Stimulated activated CD4-positive, alpha-beta T cell treated with anti-CD3 and anti-CD28 coated beads, Interleukin-4, amount 100 ng/mL, for 48 hours (primary cell): ENCODE results near the gene ENPP6.
"Not testable (repeated sequence)": the region's sequence is repeated elsewhere in the genome, so short reads cannot be mapped to it uniquely, and the experiment has no call there.

Source experiments
- DNase-seq, 2 donors: peaks; one replicate each; pipeline ENCODE4 v3.0.0-alpha.2; 2020; ENCODE audit warnings: low read depth in 2 of 2

Gene ENPP6

DNA sequence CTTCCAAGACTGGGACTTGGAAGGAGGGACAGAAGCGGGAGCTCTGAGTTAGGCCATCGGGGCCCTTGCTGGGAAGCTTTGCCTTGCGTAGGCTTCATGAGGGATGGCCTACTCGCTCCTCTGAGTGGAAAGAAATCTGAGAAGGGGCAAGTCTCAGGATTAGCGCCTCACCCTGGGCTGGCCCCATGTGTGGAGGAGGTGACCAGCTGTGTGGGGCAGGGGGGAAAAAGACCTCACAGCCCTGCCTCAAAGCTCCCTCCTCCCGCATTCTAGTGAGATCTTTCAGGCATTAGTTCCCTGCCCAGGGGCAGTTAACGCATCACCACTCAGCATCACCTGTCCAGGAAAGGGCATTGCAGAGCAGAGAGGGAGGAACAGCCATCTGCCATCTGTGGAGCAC lies 156.1 kb downstream of the ENPP6 start:
- no peak for DNase-seq

DNA sequence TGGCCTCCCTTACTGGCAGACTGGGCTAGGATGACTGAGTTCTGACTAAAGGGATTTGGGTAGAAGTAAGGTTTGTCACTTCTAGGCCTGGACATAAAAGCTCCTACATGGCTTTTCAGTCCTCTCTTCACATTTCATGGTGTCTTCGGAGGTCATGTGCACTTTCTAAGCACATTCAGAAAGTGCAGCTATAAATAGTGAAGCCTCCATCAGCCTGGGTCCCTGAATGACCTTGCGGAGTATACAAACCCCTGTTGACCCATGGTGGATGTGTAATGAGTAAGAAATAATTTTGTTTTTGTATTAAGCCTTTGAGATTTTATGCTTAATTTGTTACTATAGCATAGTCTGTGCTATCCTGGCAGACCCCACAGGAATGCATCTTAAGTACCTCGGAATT lies 158.6 kb downstream of the ENPP6 start:
- DNase-seq, result no peak

DNA sequence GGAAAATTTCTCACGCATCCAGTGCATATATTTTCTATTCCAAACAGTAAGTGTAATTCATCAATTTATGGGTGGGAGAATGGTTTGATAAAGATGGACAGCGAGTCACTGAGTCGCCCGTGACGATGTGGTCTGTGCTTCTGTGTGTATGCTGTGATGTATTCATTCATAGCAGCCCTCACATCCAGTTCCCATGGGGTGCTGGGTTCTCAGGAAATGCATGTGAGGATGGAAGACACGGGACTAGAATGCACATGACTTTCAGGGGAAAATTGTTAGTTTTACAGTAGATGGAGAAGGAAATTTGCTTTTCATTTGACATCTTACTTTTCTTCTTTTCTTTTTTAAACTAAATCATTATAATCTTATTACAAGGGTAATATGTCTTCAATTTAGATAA lies 159.6 kb downstream of the ENPP6 start:
- no peak for DNase-seq

DNA sequence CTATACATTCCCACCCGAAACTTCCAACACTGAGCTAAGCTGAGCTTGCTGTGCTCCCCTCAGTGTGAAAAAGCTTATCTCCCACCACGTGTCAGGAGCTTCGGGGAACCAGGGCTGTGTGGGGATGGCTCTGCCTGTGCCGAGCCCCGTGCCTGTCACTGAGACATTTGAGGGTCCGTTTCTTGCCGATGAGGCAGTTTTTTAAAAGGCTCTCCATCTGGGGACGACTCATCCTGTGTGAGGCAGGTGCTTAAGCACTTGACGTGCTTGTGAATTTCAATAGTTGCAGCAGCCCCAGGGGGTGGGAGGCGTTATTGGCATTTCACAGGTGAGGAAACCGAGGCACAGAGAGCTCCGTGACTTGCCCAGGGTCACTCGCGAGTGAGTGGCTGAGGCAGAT lies 160.8 kb downstream of the ENPP6 start:
- no peak for DNase-seq

DNA sequence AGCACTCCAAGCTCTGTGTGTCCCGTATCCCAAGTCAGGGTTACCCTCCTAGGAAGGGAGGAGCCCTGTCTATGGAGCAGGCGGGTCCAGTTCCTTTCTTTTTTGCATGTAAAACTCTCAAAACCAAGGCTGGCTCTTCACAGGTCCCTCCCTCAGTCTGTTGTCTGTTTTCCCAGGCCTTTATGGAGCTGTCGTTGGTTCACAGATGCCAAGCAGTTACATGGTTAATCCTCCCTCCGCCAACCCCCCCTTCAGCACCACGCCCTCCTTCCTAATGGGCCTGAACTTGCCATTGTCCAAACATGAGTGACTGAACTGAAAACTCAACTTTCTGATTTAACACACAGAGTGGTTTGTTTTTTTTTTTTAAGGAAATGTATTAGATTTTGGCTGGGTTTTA lies 164.2 kb downstream of the ENPP6 start:
- no peak for DNase-seq

DNA sequence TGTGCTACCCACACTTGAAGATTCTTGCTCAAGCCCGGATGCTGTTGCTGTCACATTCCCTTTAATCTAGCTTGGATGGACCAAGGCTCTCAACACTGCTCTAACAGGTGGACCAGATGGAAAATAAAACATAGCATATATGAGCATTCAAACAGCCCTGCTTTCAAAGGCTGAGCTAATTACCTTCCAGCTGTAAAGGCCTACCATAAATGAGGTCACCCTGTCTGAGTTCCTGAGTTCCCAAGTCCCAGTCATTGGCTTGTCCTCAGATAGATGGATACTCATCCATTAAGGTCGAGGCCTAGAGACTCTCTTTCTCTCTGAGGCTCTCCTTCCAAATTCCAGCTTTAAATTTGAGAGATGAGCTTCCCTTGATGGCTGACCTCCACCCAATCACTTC lies 165.1 kb downstream of the ENPP6 start:
- no peak for DNase-seq

DNA sequence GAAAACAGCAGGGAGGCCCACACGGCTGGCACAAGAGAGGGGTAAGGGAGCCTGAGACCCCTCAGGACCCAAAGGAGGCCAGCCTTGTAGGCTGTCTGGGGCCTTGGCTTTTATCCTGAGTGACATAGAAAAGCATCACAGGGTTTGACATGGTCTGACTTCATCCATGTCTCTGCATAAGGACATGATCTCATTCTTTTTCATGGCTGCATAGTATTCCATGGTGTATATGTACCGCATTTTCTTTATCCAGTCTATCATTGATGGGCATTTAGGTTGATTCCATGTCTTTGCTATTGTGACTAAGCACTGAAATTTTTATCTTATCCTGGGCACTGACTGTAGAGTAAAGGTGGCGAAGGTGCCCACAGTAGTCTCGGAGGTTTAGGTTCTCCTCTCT lies 166.4 kb downstream of the ENPP6 start:
- not testable (repeated sequence) for DNase-seq

DNA sequence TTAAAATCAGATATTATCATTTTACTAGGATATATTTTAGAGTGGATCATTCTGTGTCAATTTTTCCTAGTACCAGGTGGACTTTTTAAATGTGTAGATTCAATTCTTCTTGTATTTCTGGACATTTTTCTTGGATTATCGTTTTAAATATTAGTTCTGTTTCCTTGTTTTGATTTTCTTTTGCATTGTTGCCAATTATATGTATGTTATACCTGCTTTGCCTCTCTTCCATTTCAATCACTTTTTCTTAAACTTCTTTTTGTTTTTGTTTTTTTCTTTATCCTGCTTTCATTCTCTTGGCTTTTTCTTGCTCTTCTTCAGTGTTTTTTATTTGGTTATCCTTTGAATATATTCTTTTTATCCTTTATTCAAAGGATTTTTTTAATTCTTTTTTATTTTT lies 171.5 kb downstream of the ENPP6 start:
- DNase-seq, result no peak

DNA sequence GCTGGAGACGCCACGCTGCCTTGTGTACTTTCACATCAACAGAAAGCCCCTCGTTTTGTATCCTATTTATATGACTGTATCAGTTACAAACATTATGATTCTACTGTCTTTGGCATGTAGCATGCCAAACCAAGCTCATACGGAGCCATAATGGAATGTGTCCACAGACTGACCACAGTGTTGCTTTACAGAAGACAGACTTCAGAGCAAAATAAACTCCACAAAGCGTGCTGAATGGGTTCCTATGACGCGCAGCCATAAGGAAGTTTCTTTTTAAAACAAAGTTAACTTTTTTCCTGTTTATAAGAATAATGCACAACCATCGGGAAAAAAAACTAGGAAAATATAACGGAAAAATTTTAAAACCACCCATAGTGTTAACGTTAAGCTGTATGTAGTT lies 176.5 kb downstream of the ENPP6 start:
- no peak for DNase-seq

DNA sequence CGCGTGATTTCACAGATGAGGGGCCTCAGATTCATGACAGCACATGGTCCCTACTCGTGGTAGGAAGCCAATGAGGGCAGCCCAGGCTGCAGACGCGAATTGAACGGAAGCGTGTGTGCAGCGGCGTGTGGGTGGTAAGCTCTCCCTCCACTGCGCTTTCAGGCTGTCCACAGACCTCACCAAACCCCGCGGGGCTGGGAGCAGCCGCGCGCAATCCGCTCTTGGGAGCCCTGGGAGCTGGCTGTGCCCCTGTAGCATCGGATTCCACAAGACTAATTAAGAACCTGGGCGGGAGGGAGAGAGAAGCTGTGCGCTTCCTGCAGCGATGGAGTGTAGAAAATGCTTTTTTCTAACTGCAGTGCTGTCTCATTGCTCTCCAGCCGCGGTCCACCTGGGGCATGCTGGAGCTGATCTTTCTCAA lies 177.7 kb downstream of the ENPP6 start:
- DNase-seq, result peak in 1 of 2 donors; percentile 6
